D721Med (cell line): ENCODE measurements around the gene ZNRF3.

Experiments
- DNase-seq: peaks from one replicate; pipeline ENCODE4 v3.0.0; 2011; ENCODE audit warnings: low spot score; ENCODE audit not compliant: insufficient read length
- FAIRE-seq: peaks from 2 replicates; lab custom pipeline; 2011; peaks lifted over from hg19 to GRCh38; lab: Jason Lieb, UNC
- TF ChIP-seq, protein P1 (sequence below): IDR thresholded peaks from 2 replicates; pipeline ENCODE4 v1.5.1; 2012; ENCODE audit warnings: mild to moderate bottlenecking, control low read depth; ENCODE audit not compliant: insufficient read depth; ENCODE audit errors: missing control alignments

The ZNRF3 gene

DNA sequence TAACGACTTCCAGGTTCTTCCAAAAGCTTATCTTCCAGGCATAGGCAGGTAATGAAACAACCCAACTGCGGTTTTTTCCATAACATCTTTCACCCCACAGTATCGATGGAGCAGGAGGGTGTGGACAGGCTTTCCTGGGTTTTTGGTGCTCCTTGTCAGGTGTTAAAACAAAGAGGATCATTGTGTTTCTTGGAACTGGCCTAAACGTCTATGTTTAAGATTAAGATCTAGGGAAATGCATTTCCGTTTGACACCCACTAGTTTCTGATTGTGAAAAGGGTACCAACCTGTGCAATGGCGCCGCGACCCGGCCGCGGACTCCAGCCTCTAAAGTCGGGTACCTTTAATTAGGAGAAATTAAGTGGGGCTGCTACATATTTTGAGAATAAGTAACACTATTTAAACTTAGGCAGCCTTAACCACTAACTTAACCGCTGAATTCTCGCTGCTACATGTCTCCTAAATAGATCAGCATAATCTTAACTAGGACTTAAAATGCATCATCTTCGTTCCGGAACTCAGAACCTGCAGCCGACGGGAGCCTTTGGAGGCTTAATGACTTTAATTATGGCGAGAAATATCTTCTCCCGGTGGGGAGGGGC is 146.7 kb downstream of the ZNRF3 start:
- TF ChIP-seq, protein P1, sequence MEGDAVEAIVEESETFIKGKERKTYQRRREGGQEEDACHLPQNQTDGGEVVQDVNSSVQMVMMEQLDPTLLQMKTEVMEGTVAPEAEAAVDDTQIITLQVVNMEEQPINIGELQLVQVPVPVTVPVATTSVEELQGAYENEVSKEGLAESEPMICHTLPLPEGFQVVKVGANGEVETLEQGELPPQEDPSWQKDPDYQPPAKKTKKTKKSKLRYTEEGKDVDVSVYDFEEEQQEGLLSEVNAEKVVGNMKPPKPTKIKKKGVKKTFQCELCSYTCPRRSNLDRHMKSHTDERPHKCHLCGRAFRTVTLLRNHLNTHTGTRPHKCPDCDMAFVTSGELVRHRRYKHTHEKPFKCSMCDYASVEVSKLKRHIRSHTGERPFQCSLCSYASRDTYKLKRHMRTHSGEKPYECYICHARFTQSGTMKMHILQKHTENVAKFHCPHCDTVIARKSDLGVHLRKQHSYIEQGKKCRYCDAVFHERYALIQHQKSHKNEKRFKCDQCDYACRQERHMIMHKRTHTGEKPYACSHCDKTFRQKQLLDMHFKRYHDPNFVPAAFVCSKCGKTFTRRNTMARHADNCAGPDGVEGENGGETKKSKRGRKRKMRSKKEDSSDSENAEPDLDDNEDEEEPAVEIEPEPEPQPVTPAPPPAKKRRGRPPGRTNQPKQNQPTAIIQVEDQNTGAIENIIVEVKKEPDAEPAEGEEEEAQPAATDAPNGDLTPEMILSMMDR = no peak
- DNase-seq (no peak), FAIRE-seq (no peak)

- DNase-seq = no peak
These were observed 147.3 kb downstream of the ZNRF3 start for GRCh38 chr22:29030618-29031226.

DNA sequence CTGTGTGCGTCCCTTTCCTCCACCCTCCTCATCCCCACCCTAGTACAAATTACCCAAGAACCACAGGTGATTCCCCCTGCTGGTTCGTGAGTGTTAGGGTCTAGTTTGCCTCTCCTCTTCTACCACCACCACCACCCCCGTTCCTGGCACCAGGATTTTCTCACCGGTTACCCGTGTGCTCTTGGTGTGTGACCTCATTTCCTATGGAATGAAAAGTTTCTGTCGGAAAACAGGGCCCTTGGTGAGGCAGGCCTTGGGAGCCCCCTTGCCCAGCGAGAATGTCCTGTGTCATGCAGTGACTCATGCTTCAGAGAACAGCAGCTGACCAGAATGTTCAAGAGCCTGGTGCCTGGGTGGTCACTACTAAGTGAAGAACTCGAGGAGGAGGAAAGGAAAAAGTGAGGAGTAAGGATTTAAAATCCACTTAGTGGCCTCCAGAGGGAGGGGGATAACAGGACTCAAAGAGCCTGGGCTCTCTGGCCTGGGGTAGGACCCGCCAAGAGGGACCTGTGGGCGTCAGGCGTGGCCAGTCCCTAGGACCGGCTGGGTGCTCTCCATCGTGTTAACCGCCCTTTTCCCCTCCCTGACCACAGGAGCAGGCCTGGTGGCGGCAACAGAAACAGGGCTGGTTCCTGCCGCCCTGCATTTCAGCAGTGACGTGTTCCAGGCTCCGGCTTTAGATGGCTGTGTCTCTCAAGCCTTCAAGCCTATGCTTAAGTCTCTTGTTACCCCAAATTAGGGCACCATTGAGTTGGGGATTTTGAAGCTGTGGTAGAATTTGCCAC is 148.0 kb downstream of the ZNRF3 start:
- no peak for FAIRE-seq
- TF ChIP-seq, protein P1 = no peak
- DNase-seq = no peak

More at GRCh38 chr22:29030618-29031226, 147.3 kb downstream of the ZNRF3 start:
- TF ChIP-seq, protein P1 = no peak
- no peak for FAIRE-seq

- FAIRE-seq (no peak), DNase-seq (no peak)
These were observed 148.7 kb downstream of the ZNRF3 start for GRCh38 chr22:29032014-29032475.

GRCh38 chr22:29032584-29032983 is 149.2 kb downstream of the ZNRF3 start:
- FAIRE-seq (no peak), DNase-seq (no peak)
- TF ChIP-seq, protein P1 = no peak

More at GRCh38 chr22:29032014-29032475, 148.7 kb downstream of the ZNRF3 start:
- TF ChIP-seq, protein P1 = no peak

DNA sequence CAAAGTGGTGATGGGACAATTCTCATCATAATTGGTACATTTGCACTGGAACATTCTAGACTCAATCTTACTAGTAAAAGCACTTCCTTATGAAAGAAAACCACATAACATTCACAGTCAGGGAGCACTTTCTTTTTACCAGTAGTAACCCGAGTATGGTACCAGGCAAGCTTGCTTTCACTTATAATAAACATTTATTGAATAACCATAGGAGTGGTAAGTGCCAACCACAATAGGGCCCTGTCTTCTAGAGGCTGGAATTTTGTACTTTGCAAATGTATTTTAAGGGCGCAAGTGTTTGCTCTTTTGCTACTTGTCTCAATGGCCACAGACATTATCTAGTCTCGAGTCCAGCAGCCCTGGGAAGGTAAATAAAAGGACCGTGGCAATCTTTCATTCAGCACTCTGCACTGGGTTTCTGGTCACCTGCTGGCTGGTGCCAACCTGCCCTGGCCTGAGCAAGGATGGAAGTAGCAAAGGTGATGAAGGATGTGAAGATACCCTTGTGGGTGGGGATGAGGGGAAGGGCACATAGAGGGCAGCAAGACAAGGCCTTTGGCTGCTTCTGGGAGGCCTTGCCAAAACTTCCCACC is 154.1 kb downstream of the ZNRF3 start:
- no peak for FAIRE-seq
- TF ChIP-seq, protein P1 = no peak
- no peak for DNase-seq
